Measurements from ENCODE around the gene RORB. TPM values are rescaled to one million over a fixed set of nuclear protein-coding genes. Genes with fewer than 3 reads are reported as not detected.

Gene RORB
- total RNA-seq, 1 experiment from 2014 or later: 8.7 TPM

DNA sequence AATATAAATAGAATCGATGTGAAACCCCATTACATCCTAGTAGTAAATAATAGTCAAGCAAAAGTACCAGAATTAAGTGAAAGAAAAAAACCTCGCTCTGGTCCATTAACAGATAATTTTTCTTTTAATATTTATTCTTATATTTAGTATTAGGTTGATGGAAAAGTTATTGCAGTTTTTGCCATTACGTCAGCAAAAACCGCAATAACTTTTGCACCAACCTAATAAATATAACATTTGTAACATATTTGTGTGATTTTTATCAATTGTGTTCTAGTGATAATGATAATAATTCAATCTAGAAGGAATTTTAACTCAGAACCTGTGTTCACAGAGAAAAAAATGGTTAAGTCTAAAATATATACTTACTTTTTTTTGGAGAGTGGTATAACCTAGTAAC is 16.1 kb downstream of the RORB start:
- no peaks in the 10 kb centered on the region for H3K36me3 Mint-ChIP-seq
- CTCF ChIA-PET: no interaction called here
- no peaks in the 10 kb centered on the region for H3K4me1 Mint-ChIP-seq
- no peak for ATAC-seq
- no peaks in the 10 kb centered on the region for H3K9me3 Mint-ChIP-seq
- H3K27me3 Mint-ChIP-seq (ENCODE audit: low read depth): no peaks in the 10 kb centered on the region
- DNase-seq (ENCODE audit: low spot score): no peak
- POLR2A ChIA-PET: no interaction called here
- H3K27ac Mint-ChIP-seq: no peak overlapping the region
- no peak overlapping the region for H3K4me3 Mint-ChIP-seq
- TF ChIP-seq TCF7 (CRISPR knock-in tag; IDR thresholded peaks at IDR 0.05; ENCODE audit: low read depth) (no peak), RELA (CRISPR knock-in tag; IDR thresholded peaks at IDR 0.05; ENCODE audit: borderline replicate concordance) (no peak), GTF2I (CRISPR knock-in tag; conservative IDR thresholded peaks at IDR 0.05) (no peak), ZNF219 (CRISPR knock-in tag; IDR thresholded peaks at IDR 0.05; ENCODE audit: borderline replicate concordance) (no peak), E2F5 (CRISPR knock-in tag; IDR thresholded peaks at IDR 0.05) (no peak), USF2 (CRISPR knock-in tag; IDR thresholded peaks at IDR 0.05) (no peak), NR3C1 (CRISPR knock-in tag; conservative IDR thresholded peaks at IDR 0.05; ENCODE audit: low read depth) (no peak), E2F1 (CRISPR knock-in tag; IDR thresholded peaks at IDR 0.05) (no peak), SMAD4 (CRISPR knock-in tag; IDR thresholded peaks at IDR 0.05) (no peak), FOXJ3 (CRISPR knock-in tag; IDR thresholded peaks at IDR 0.05; ENCODE audit: borderline replicate concordance) (no peak), ZNF423 (CRISPR knock-in tag; IDR thresholded peaks at IDR 0.05) (no peak), IRF1 (CRISPR knock-in tag; IDR thresholded peaks at IDR 0.05) (no peak)

- ATAC-seq: no peak
- H3K9me3 Mint-ChIP-seq: no peaks in the 10 kb centered on the region
- no peak for DNase-seq (ENCODE audit: low spot score)
- TF ChIP-seq JAZF1 (CRISPR knock-in tag; IDR thresholded peaks at IDR 0.05) (no peak), MXD4 (CRISPR knock-in tag; IDR thresholded peaks at IDR 0.05; ENCODE audit: borderline replicate concordance) (no peak), USF2 (CRISPR knock-in tag; IDR thresholded peaks at IDR 0.05) (no peak), ARID4B (CRISPR knock-in tag; IDR thresholded peaks at IDR 0.05; ENCODE audit: borderline replicate concordance) (no peak)
- TF ChIP-seq, protein P1, sequence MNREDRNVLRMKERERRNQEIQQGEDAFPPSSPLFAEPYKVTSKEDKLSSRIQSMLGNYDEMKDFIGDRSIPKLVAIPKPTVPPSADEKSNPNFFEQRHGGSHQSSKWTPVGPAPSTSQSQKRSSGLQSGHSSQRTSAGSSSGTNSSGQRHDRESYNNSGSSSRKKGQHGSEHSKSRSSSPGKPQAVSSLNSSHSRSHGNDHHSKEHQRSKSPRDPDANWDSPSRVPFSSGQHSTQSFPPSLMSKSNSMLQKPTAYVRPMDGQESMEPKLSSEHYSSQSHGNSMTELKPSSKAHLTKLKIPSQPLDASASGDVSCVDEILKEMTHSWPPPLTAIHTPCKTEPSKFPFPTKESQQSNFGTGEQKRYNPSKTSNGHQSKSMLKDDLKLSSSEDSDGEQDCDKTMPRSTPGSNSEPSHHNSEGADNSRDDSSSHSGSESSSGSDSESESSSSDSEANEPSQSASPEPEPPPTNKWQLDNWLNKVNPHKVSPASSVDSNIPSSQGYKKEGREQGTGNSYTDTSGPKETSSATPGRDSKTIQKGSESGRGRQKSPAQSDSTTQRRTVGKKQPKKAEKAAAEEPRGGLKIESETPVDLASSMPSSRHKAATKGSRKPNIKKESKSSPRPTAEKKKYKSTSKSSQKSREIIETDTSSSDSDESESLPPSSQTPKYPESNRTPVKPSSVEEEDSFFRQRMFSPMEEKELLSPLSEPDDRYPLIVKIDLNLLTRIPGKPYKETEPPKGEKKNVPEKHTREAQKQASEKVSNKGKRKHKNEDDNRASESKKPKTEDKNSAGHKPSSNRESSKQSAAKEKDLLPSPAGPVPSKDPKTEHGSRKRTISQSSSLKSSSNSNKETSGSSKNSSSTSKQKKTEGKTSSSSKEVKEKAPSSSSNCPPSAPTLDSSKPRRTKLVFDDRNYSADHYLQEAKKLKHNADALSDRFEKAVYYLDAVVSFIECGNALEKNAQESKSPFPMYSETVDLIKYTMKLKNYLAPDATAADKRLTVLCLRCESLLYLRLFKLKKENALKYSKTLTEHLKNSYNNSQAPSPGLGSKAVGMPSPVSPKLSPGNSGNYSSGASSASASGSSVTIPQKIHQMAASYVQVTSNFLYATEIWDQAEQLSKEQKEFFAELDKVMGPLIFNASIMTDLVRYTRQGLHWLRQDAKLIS (CRISPR knock-in tag; IDR thresholded peaks at IDR 0.05; ENCODE audit: borderline replicate concordance): no peak
- ChIA-PET POLR2A (no interaction called here), CTCF (no interaction called here)
- H3K36me3 Mint-ChIP-seq: no peaks in the 10 kb centered on the region
- H3K27ac Mint-ChIP-seq: no peak overlapping the region
- H3K4me1 Mint-ChIP-seq: peaks cover 13% of the 10 kb centered on the region
- no peak overlapping the region for H3K4me3 Mint-ChIP-seq
- no peaks in the 10 kb centered on the region for H3K27me3 Mint-ChIP-seq (ENCODE audit: low read depth)
Observed at GRCh38 chr9:74517188-74517587, 20.1 kb downstream of the RORB start.
